Body of pancreas (tissue), 4 donors: ENCODE measurements around the gene HACD1. TPM values are rescaled to one million over a fixed set of nuclear protein-coding genes. Genes with fewer than 3 reads are reported as not detected.

Experiments used
- ATAC-seq: fragments of 150-250 bp; one replicate; pipeline ENCODE4 v1.9.1; 2016
- DNase-seq, 4 donors: peaks; one replicate each; pipeline ENCODE4 v3.0.0-alpha.2; 2019
- H3K27ac ChIP-seq, 4 donors: fragments of 200-600 bp; sonication (generic); 1 replicate in 3 of 4; 2 replicates in 1 of 4; pipeline versions ENCODE4 v1.5.1 to v1.6.1; 2016 to 2019; ENCODE audit warnings: mild to moderate bottlenecking in 1 of 4, mixed read lengths in 1 of 4, moderate library complexity in 1 of 4
- H3K27me3 ChIP-seq, 2 donors: fragments of 200-600 bp; sonication (generic); one replicate each; pipeline ENCODE4 v1.6.0; 2016; ENCODE audit warnings: mild to moderate bottlenecking in 1 of 2
- H3K36me3 ChIP-seq, 2 donors: fragments of 200-600 bp; sonication (generic); replicated peaks in 1 of 2; 2 replicates each; pipeline ENCODE4 v1.5.1; 2016; ENCODE audit warnings: low read depth in 2 of 2; ENCODE audit not compliant: insufficient read depth in 1 of 2
- H3K4me1 ChIP-seq: fragments of 200-600 bp; sonication (generic); one replicate; pipeline ENCODE4 v1.6.0; 2016
- H3K4me3 ChIP-seq, 2 donors: fragments of 200-600 bp; sonication (generic); 1 replicate in 1 of 2; 2 replicates in 1 of 2; pipeline ENCODE4 v1.5.1; 2016 to 2019
- H3K9me3 ChIP-seq, 3 donors: fragments of 200-600 bp; sonication (generic); 1 replicate in 2 of 3; 2 replicates in 1 of 3; pipeline ENCODE4 v1.5.1; 2016
- CTCF ChIP-seq, 7 experiments: fragments of 450-650 bp in 4 of 7; fragments of 200-600 bp in 3 of 7; sonication (generic) in 3 of 7; IDR thresholded peaks; one replicate each; pipeline ENCODE4 v1.5.1; 2016 to 2019; ENCODE audit warnings: antibody characterized with exemption in 7 of 7
- POLR2A ChIP-seq, 3 donors: fragments of 450-650 bp; IDR thresholded peaks; one replicate each; pipeline ENCODE4 v1.6.1; 2016; ENCODE audit warnings: antibody characterized with exemption in 3 of 3, mild to moderate bottlenecking in 2 of 3
- WGBS, 2 donors: methylation state at CpG; one replicate each; pipeline ENCODE4 v1.1.5; 2017; 5-methylcytosine and 5-hydroxymethylcytosine counted together
- intact Hi-C: fragments of 100-400 bp; cut with DNase I; formaldehyde crosslinking; loops from one replicate; pipeline ENCODE4 v1.15.1; 2023
- total RNA-seq, 2 donors: library from RNA; depleted of rRNA; stranded (reverse); fragments of >200 nt; gene quantifications; one replicate each; pipeline ENCODE4 v1.1.0, GENCODE V29; 2016

The HACD1 gene
- total RNA-seq, 2 donors from 2014 or later, result 1.0 to 4.9 TPM

DNA sequence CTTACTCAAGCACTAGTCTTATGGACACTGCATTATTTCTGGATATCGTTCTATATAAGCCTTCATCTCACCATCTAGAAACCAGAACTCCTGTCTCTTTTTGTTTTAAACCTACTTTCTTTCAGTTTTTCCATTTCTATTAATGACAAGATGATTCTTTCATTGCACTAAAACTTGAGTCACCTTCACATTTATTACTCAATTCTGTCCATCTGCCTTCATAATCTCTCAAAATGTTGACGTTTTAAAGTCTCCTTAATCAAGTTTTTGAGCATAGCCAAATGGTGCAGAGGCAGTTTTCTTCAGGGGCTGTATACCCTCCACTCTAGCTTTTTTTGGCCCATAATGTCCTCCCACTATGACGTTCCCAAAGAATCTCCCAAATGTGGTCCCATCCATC lies 44.3 kb upstream of the HACD1 start:
- intact Hi-C loops, result no loop called here
- WGBS, 2 donors, result 90 to 92% methylated on average over 3 of the region's 3 CpGs
- no peak overlapping the region for H3K4me3 ChIP-seq
- H3K27me3 ChIP-seq, result no peaks in the 10 kb centered on the region
- DNase-seq (no peak), ATAC-seq (no peak)
- no peaks in the 10 kb centered on the region for H3K9me3 ChIP-seq
- no peaks in the 10 kb centered on the region for H3K36me3 ChIP-seq
- peaks cover 6% of the 10 kb centered on the region for H3K4me1 ChIP-seq
- no peak overlapping the region for H3K27ac ChIP-seq
- no peak for TF ChIP-seq POLR2A (IDR thresholded peaks at IDR 0.05)
- TF ChIP-seq CTCF (IDR thresholded peaks at IDR 0.05), result no peak

- H3K27me3 ChIP-seq, result no peaks in the 10 kb centered on the region
- no peak overlapping the region for H3K27ac ChIP-seq
- H3K9me3 ChIP-seq, result no peaks in the 10 kb centered on the region
- peaks cover 6% of the 10 kb centered on the region for H3K4me1 ChIP-seq
- no peak for TF ChIP-seq CTCF (IDR thresholded peaks at IDR 0.05)
- TF ChIP-seq POLR2A (IDR thresholded peaks at IDR 0.05), result no peak
- DNase-seq, result no peak
- no peaks in the 10 kb centered on the region for H3K36me3 ChIP-seq
- intact Hi-C loops, result no loop called here
- ATAC-seq, result no peak
- H3K4me3 ChIP-seq, result no peak overlapping the region
Measured at GRCh38 chr10:17660921-17661320, 43.7 kb upstream of the HACD1 start.

DNA sequence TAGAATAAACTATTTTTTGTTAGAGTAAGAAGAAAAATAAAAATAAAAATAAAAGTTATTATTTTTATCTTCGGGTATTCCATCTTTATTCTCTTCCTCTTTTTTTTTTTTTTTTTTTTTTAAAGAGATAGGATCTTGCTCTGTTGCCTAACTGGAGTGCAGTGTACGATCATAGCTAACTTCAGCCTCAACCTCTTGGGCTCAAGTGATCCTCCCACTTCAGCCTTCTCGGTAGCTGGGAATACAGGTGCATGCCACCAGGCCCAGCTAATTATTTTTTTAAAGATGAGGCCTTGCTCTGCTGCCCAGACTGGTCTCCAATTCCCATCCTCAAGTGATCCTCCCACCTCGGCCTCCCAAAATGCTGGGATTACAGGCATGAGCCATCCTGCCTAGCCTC lies 42.2 kb upstream of the HACD1 start:
- H3K27ac ChIP-seq, result no peak overlapping the region
- H3K36me3 ChIP-seq, result no peaks in the 10 kb centered on the region
- TF ChIP-seq POLR2A (IDR thresholded peaks at IDR 0.05) (no peak), CTCF (IDR thresholded peaks at IDR 0.05) (no peak)
- no peaks in the 10 kb centered on the region for H3K9me3 ChIP-seq
- DNase-seq (no peak), ATAC-seq (no peak)
- H3K4me1 ChIP-seq, result peaks cover 6% of the 10 kb centered on the region
- intact Hi-C loops, result no loop called here
- no peak overlapping the region for H3K4me3 ChIP-seq
- H3K27me3 ChIP-seq, result no peaks in the 10 kb centered on the region
- WGBS, 2 donors, result 90 to 95% methylated on average over 4 of the region's 4 CpGs

GRCh38 chr10:17657103-17657500 lies 39.9 kb upstream of the HACD1 start:
- H3K27ac ChIP-seq, result no peak overlapping the region
- no peaks in the 10 kb centered on the region for H3K9me3 ChIP-seq
- TF ChIP-seq POLR2A (IDR thresholded peaks at IDR 0.05), result no peak
- TF ChIP-seq CTCF (IDR thresholded peaks at IDR 0.05), result no peak
- 64 to 79% methylated on average over 1 of the region's 1 CpG for WGBS, 2 donors
- peaks cover 6% of the 10 kb centered on the region for H3K4me1 ChIP-seq
- ATAC-seq, result no peak
- DNase-seq, result no peak
- intact Hi-C loops, result no loop called here
- H3K27me3 ChIP-seq, result no peaks in the 10 kb centered on the region
- no peak overlapping the region for H3K4me3 ChIP-seq
- no peaks in the 10 kb centered on the region for H3K36me3 ChIP-seq

DNA sequence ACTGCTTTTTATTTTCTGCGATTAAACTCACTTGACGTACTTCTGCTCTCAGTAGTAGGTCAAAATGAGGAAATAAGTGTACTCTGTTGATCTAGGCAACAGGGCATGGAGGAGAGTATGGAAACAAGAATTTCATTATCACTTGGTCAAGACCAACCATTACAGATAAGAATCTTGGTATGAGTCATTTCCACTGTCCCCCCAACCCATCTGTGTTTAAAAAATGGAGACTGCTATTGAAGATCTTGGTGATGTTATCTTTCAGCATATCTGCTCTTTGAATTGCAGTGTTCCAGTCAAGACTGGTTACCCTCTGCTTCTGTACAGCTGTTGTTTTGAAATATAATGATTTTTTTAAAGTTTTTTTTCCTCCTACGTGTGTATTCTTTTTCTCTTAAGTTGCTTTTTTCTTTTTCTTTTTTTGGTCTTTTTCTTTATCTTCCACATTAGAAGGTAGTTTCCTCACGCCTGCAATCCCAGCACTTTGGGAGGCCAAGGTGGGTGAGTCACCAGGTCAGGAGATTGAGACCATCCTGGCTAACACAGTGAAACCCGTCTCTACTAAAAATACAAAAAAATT lies 38.5 kb upstream of the HACD1 start:
- TF ChIP-seq CTCF (IDR thresholded peaks at IDR 0.05), result no peak
- no peak for TF ChIP-seq POLR2A (IDR thresholded peaks at IDR 0.05)
- H3K9me3 ChIP-seq, result no peaks in the 10 kb centered on the region
- WGBS, 2 donors, result 89 to 93% methylated on average over 5 of the region's 5 CpGs
- no peak overlapping the region for H3K4me3 ChIP-seq
- DNase-seq (no peak), ATAC-seq (no peak)
- H3K4me1 ChIP-seq, result peaks cover 6% of the 10 kb centered on the region
- H3K27me3 ChIP-seq, result no peaks in the 10 kb centered on the region
- H3K27ac ChIP-seq, result no peak overlapping the region
- intact Hi-C loops, result no loop called here
- H3K36me3 ChIP-seq, result no peaks in the 10 kb centered on the region
